HepG2 (cell line): ENCODE measurements around the gene ETV5.

Source experiments
- BHLHE40 ChIP-seq: IDR thresholded peaks from 2 replicates; pipeline ENCODE4 v1.6.1; 2011; ENCODE audit warnings: low read length, improper control_type of control experiment
- CREB1 ChIP-seq, 2 experiments: fragments of 450-650 bp in 1 of 2; IDR thresholded peaks; 2 replicates each; pipeline ENCODE4 v1.6.1; 2016 to 2017; ENCODE audit warnings: control low read depth in 1 of 2, mild to moderate bottlenecking in 1 of 2, missing compliant biosample characterization in 1 of 2, missing genetic modification characterization in 1 of 2
- NR2F2 ChIP-seq: IDR thresholded peaks from 2 replicates; pipeline ENCODE4 v1.6.1; 2012; ENCODE audit warnings: low read depth, inconsistent platforms, borderline replicate concordance
- POLR2A ChIP-seq, 2 experiments: IDR thresholded peaks; 2 replicates each; pipeline ENCODE4 v1.6.1; 2011; ENCODE audit warnings: low read depth in 2 of 2, low read length in 2 of 2, mild to moderate bottlenecking in 1 of 2, moderate library complexity in 1 of 2; ENCODE audit not compliant: insufficient read depth in 1 of 2
- REXO4 ChIP-seq: sonication (generic); formaldehyde crosslinking; IDR thresholded peaks from 2 replicates; pipeline ENCODE4 v1.8.0; 2022; ENCODE audit warnings: missing genetic modification reagents, mild to moderate bottlenecking, borderline replicate concordance
- SOX13 ChIP-seq, 3 experiments: fragments of 450-650 bp in 1 of 3; sonication (generic) in 1 of 3; formaldehyde crosslinking in 1 of 3; IDR thresholded peaks in 2 of 3; conservative IDR thresholded peaks in 1 of 3; 2 replicates each; pipeline versions ENCODE4 v1.5.0 to v1.6.1; 2016 to 2020; ENCODE audit warnings: antibody characterized with exemption in 1 of 3, mild to moderate bottlenecking in 1 of 3, missing compliant biosample characterization in 1 of 3, missing genetic modification reagents in 1 of 3, moderate library complexity in 1 of 3
- TF ChIP-seq, protein P1 (sequence below): sonication (generic); formaldehyde crosslinking; IDR thresholded peaks from 2 replicates; pipeline ENCODE4 v1.5.0; 2020; ENCODE audit warnings: mild to moderate bottlenecking, missing genetic modification reagents, moderate library complexity
- TF ChIP-seq, protein P2 (sequence below): sonication (generic); formaldehyde crosslinking; IDR thresholded peaks from 2 replicates; pipeline ENCODE4 v1.8.0; 2022; ENCODE audit warnings: low read depth, missing genetic modification reagents
- TF ChIP-seq, protein P3 (sequence below), 2 experiments: IDR thresholded peaks; 2 replicates each; pipeline ENCODE4 v1.6.1; 2011 to 2012; ENCODE audit warnings: low read length in 2 of 2, borderline replicate concordance in 1 of 2, low read depth in 1 of 2, mild to moderate bottlenecking in 1 of 2, moderate library complexity in 1 of 2
- TF ChIP-seq, protein P4 (sequence below): sonication (generic); formaldehyde crosslinking; IDR thresholded peaks from 2 replicates; pipeline ENCODE4 v1.9.0; 2021; ENCODE audit warnings: missing genetic modification reagents, borderline replicate concordance
- TF ChIP-seq, protein P5 (sequence below): sonication (generic); formaldehyde crosslinking; IDR thresholded peaks from 2 replicates; pipeline ENCODE4 v1.4.0; 2020; ENCODE audit warnings: missing genetic modification reagents

DNA sequence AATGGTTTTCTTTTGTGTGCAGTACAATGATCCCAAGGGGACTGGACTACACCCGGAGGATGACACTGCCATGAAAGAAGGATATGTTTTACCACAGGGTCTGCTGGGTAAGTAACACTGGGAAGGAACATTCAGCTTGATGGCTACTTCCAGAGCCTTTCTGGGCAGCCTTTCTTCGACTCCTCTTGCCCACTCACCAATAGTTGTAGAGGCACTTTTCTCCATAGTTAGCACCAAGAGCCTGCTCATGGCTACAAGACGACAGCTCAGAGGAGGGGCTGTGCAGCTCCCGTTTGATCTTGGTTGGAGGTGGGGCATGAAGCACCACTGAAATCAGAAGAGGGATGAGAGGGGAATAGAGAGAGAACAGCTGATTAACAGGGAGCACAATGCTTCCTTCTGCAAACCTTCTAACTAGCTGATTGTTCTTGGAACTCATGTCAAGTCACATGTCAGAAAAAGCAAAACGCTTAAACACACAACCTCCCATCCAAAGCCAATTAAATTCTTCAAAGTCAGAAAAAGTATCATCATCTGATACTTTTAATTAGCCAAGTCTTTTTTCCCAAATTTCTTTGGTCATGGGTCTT, 27.9 kb downstream of the ETV5 start:
- TF ChIP-seq, protein P1, sequence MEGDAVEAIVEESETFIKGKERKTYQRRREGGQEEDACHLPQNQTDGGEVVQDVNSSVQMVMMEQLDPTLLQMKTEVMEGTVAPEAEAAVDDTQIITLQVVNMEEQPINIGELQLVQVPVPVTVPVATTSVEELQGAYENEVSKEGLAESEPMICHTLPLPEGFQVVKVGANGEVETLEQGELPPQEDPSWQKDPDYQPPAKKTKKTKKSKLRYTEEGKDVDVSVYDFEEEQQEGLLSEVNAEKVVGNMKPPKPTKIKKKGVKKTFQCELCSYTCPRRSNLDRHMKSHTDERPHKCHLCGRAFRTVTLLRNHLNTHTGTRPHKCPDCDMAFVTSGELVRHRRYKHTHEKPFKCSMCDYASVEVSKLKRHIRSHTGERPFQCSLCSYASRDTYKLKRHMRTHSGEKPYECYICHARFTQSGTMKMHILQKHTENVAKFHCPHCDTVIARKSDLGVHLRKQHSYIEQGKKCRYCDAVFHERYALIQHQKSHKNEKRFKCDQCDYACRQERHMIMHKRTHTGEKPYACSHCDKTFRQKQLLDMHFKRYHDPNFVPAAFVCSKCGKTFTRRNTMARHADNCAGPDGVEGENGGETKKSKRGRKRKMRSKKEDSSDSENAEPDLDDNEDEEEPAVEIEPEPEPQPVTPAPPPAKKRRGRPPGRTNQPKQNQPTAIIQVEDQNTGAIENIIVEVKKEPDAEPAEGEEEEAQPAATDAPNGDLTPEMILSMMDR (CRISPR knock-in tag): no peak
- TF ChIP-seq POLR2A (IDR thresholded peaks at IDR 0.05; ENCODE audit: insufficient read depth in 1 of 2, low read depth in 2 of 2, low read length in 2 of 2) (no peak), CREB1 (IDR thresholded peaks at IDR 0.05) (no peak), CREB1 (CRISPR knock-in tag; IDR thresholded peaks at IDR 0.05) (no peak), BHLHE40 (no peak), REXO4 (CRISPR knock-in tag) (no peak), SOX13 (IDR thresholded peaks at IDR 0.05) (no peak), SOX13 (CRISPR knock-in tag; conservative IDR thresholded peaks at IDR 0.05 in 1 of 2, IDR thresholded peaks at IDR 0.05 in 1 of 2) (no peak), NR2F2 (no peak)
- TF ChIP-seq, protein P2, sequence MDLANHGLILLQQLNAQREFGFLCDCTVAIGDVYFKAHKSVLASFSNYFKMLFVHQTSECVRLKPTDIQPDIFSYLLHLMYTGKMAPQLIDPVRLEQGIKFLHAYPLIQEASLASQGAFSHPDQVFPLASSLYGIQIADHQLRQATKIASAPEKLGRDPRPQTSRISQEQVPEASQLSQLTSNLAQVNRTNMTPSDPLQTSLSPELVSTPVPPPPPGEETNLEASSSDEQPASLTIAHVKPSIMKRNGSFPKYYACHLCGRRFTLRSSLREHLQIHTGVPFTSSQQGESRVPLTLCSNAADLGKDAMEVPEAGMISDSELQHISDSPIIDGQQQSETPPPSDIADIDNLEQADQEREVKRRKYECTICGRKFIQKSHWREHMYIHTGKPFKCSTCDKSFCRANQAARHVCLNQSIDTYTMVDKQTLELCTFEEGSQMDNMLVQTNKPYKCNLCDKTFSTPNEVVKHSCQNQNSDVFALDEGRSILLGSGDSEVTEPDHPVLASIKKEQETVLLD (CRISPR knock-in tag): no peak
- TF ChIP-seq, protein P3, sequence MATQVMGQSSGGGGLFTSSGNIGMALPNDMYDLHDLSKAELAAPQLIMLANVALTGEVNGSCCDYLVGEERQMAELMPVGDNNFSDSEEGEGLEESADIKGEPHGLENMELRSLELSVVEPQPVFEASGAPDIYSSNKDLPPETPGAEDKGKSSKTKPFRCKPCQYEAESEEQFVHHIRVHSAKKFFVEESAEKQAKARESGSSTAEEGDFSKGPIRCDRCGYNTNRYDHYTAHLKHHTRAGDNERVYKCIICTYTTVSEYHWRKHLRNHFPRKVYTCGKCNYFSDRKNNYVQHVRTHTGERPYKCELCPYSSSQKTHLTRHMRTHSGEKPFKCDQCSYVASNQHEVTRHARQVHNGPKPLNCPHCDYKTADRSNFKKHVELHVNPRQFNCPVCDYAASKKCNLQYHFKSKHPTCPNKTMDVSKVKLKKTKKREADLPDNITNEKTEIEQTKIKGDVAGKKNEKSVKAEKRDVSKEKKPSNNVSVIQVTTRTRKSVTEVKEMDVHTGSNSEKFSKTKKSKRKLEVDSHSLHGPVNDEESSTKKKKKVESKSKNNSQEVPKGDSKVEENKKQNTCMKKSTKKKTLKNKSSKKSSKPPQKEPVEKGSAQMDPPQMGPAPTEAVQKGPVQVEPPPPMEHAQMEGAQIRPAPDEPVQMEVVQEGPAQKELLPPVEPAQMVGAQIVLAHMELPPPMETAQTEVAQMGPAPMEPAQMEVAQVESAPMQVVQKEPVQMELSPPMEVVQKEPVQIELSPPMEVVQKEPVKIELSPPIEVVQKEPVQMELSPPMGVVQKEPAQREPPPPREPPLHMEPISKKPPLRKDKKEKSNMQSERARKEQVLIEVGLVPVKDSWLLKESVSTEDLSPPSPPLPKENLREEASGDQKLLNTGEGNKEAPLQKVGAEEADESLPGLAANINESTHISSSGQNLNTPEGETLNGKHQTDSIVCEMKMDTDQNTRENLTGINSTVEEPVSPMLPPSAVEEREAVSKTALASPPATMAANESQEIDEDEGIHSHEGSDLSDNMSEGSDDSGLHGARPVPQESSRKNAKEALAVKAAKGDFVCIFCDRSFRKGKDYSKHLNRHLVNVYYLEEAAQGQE (IDR thresholded peaks at IDR 0.05; ENCODE audit: borderline replicate concordance in 1 of 2, low read depth in 1 of 2, low read length in 2 of 2): no peak
- TF ChIP-seq, protein P4, sequence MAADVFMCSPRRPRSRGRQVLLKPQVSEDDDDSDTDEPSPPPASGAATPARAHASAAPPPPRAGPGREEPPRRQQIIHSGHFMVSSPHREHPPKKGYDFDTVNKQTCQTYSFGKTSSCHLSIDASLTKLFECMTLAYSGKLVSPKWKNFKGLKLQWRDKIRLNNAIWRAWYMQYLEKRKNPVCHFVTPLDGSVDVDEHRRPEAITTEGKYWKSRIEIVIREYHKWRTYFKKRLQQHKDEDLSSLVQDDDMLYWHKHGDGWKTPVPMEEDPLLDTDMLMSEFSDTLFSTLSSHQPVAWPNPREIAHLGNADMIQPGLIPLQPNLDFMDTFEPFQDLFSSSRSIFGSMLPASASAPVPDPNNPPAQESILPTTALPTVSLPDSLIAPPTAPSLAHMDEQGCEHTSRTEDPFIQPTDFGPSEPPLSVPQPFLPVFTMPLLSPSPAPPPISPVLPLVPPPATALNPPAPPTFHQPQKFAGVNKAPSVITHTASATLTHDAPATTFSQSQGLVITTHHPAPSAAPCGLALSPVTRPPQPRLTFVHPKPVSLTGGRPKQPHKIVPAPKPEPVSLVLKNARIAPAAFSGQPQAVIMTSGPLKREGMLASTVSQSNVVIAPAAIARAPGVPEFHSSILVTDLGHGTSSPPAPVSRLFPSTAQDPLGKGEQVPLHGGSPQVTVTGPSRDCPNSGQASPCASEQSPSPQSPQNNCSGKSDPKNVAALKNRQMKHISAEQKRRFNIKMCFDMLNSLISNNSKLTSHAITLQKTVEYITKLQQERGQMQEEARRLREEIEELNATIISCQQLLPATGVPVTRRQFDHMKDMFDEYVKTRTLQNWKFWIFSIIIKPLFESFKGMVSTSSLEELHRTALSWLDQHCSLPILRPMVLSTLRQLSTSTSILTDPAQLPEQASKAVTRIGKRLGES (CRISPR knock-in tag): no peak
- TF ChIP-seq, protein P5, sequence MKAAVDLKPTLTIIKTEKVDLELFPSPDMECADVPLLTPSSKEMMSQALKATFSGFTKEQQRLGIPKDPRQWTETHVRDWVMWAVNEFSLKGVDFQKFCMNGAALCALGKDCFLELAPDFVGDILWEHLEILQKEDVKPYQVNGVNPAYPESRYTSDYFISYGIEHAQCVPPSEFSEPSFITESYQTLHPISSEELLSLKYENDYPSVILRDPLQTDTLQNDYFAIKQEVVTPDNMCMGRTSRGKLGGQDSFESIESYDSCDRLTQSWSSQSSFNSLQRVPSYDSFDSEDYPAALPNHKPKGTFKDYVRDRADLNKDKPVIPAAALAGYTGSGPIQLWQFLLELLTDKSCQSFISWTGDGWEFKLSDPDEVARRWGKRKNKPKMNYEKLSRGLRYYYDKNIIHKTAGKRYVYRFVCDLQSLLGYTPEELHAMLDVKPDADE (CRISPR knock-in tag): no peak
